ENCODE results near the gene LINC01488. TPM values are rescaled to one million over a fixed set of nuclear protein-coding genes. Genes with fewer than 3 reads are reported as not detected.

LINC01488 gene
- total and polyA plus RNA-seq, 10 of the 15 experiments (the other 5 are each of a cell fraction or from before 2014, with no cell fraction given): not detected

DNA sequence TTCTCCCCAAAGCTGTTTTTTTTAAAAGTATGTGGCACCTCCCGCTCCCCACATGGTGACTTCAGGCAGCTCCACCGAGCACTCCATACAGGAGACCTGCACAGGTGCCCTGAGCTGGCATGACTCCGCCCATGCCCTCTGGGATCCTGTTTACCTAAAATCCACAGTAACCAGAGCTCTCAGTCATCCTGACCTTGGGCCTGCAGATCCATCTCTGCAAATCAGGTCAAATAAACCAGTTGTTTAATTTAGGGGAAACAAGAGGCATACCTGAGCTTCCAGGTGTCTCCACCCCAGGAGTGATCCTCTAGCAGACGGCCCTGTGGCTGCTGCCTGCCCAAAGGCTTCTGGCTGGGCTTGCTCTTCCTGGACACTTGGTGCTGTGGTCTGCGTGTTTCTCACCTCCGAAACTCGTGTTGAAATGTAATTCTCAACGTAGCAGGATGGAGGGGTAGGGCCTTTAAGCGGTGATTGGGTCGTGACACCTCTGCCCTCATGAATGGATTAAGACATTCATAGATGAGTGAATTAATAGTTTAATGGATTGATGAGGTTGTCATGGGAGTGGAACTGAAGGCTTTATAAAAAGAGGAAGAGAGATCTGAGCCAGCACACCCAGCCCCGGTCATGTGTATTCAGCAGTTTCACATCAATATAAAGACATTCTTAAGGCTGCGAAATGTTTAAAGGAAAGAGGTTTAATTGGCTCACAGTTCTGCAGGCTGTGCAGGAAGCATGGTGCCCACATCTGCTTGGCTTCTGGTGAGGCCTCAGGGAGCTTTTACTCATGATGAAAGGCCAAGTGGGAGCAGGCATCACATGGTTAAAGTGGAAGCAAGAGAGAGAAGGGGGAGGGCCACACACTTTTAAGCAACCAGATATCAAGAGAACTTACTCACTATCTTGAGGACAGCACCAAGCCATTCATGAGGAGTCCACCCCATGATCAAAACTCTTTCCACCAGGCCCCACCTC lies 34.1 kb downstream of the LINC01488 start:
- in situ Hi-C loops (cut with MboI) (no loop called here), intact Hi-C loops (cut with micrococcal nuclease; ENCODE audit: unreplicated experiment) (no loop called here)
- no peak for DNase-seq (ENCODE audit: low read depth, low spot score)
- SMC1A ChIA-PET (ENCODE audit: uncharacterized antibody, unreplicated experiment): no interaction called here
- H2AFZ ChIP-seq (ENCODE audit: control insufficient read depth, low read depth, low read length): no peak overlapping the region
- WGBS (ENCODE audit: insufficient coverage, insufficient replicate concordance, low lambda C conversion rate, missing lambda C conversion rate): 38% methylated on average over 12 of the region's 12 CpGs
- TF ChIP-seq, protein P1, sequence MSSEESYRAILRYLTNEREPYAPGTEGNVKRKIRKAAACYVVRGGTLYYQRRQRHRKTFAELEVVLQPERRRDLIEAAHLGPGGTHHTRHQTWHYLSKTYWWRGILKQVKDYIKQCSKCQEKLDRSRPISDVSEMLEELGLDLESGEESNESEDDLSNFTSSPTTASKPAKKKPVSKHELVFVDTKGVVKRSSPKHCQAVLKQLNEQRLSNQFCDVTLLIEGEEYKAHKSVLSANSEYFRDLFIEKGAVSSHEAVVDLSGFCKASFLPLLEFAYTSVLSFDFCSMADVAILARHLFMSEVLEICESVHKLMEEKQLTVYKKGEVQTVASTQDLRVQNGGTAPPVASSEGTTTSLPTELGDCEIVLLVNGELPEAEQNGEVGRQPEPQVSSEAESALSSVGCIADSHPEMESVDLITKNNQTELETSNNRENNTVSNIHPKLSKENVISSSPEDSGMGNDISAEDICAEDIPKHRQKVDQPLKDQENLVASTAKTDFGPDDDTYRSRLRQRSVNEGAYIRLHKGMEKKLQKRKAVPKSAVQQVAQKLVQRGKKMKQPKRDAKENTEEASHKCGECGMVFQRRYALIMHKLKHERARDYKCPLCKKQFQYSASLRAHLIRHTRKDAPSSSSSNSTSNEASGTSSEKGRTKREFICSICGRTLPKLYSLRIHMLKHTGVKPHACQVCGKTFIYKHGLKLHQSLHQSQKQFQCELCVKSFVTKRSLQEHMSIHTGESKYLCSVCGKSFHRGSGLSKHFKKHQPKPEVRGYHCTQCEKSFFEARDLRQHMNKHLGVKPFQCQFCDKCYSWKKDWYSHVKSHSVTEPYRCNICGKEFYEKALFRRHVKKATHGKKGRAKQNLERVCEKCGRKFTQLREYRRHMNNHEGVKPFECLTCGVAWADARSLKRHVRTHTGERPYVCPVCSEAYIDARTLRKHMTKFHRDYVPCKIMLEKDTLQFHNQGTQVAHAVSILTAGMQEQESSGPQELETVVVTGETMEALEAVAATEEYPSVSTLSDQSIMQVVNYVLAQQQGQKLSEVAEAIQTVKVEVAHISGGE (CRISPR knock-in tag; IDR thresholded peaks at IDR 0.05): no peak
- TF ChIP-seq, protein P2, sequence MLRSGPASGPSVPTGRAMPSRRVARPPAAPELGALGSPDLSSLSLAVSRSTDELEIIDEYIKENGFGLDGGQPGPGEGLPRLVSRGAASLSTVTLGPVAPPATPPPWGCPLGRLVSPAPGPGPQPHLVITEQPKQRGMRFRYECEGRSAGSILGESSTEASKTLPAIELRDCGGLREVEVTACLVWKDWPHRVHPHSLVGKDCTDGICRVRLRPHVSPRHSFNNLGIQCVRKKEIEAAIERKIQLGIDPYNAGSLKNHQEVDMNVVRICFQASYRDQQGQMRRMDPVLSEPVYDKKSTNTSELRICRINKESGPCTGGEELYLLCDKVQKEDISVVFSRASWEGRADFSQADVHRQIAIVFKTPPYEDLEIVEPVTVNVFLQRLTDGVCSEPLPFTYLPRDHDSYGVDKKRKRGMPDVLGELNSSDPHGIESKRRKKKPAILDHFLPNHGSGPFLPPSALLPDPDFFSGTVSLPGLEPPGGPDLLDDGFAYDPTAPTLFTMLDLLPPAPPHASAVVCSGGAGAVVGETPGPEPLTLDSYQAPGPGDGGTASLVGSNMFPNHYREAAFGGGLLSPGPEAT (IDR thresholded peaks at IDR 0.05; ENCODE audit: low read depth): peak; percentile 59
- TF ChIP-seq IRF4 (IDR thresholded peaks at IDR 0.05; ENCODE audit: low read depth, low read length) (no peak), IKZF2 (IDR thresholded peaks at IDR 0.05) (0 out of 4 replicates have a peak, but pooled peaks have one; percentile 12 to 20), SPI1 (IDR thresholded peaks at IDR 0.05; ENCODE audit: borderline replicate concordance, insufficient read depth, low read depth, low read length) (peak; percentile 91), SREBF2 (IDR thresholded peaks at IDR 0.05; ENCODE audit: low read length) (no peak), CBX5 (IDR thresholded peaks at IDR 0.05; ENCODE audit: low read depth) (peak; percentile 59; the same call in 1 of the 2 replicates), TARDBP (IDR thresholded peaks at IDR 0.05; ENCODE audit: borderline replicate concordance) (no peak), BHLHE40 (IDR thresholded peaks at IDR 0.05; ENCODE audit: borderline replicate concordance in 1 of 2, low read depth in 2 of 2, low read length in 1 of 2) (peak in 1 of 2 experiments; percentile 36; a peak in 1 of 4 replicates), NR2F1 (conservative IDR thresholded peaks at IDR 0.05) (0 out of 2 replicates have a peak, but pooled peaks have one; percentile 18)
- H3K4me3 ChIP-seq: no peak overlapping the region
- no peaks in the 10 kb centered on the region for H3K36me3 ChIP-seq (ENCODE audit: control insufficient read depth in 2 of 2, insufficient read depth in 2 of 2, low read length in 1 of 2)
- no peaks in the 10 kb centered on the region for H4K20me1 ChIP-seq (ENCODE audit: control insufficient read depth, insufficient read depth)
- no peak overlapping the region for H3K27ac ChIP-seq (ENCODE audit: control insufficient read depth, insufficient read depth)
- CTCF ChIA-PET: no interaction called here
- RAD21 ChIA-PET (ENCODE audit: unreplicated experiment): no interaction called here
- H3K9me3 ChIP-seq (replicated peaks; ENCODE audit: control insufficient read depth, insufficient read depth, low read length): peaks cover 7% of the 10 kb centered on the region; the same call in 2 of the 3 replicates
- peak; percentile 53; the same call in 2 of the 3 replicates for ATAC-seq
- no peaks in the 10 kb centered on the region for H3K79me2 ChIP-seq (ENCODE audit: control insufficient read depth, insufficient read depth, low read length)
- no TSS peak for BruUV-seq (replicated peaks)
- no peaks in the 10 kb centered on the region for H3K4me1 ChIP-seq (ENCODE audit: control insufficient read depth, insufficient read depth, low read length)
- no peak overlapping the region for H3K4me2 ChIP-seq (ENCODE audit: control insufficient read depth, insufficient read depth)
- peak; percentile 61 for FAIRE-seq
- POLR2A ChIA-PET: no interaction called here
- H3K27me3 ChIP-seq (replicated peaks in 1 of 2; ENCODE audit: control insufficient read depth in 2 of 2, insufficient read depth in 2 of 2, low read length in 1 of 2): peaks cover 0 to 2% of the 10 kb centered on the region in 2 experiments; a peak in 2 of 4 replicates
- no peak overlapping the region for H3K9ac ChIP-seq (ENCODE audit: control insufficient read depth, insufficient read depth, low read length)
